ENCODE measurements around the gene MUC22.

MUC22 gene

GRCh38 chr6:31083742-31084354 lies 73.6 kb downstream of the MUC22 start:
- no peak for DNase-seq (ENCODE audit: low read depth)
- TF ChIP-seq, protein P1, sequence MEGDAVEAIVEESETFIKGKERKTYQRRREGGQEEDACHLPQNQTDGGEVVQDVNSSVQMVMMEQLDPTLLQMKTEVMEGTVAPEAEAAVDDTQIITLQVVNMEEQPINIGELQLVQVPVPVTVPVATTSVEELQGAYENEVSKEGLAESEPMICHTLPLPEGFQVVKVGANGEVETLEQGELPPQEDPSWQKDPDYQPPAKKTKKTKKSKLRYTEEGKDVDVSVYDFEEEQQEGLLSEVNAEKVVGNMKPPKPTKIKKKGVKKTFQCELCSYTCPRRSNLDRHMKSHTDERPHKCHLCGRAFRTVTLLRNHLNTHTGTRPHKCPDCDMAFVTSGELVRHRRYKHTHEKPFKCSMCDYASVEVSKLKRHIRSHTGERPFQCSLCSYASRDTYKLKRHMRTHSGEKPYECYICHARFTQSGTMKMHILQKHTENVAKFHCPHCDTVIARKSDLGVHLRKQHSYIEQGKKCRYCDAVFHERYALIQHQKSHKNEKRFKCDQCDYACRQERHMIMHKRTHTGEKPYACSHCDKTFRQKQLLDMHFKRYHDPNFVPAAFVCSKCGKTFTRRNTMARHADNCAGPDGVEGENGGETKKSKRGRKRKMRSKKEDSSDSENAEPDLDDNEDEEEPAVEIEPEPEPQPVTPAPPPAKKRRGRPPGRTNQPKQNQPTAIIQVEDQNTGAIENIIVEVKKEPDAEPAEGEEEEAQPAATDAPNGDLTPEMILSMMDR (IDR thresholded peaks at IDR 0.05; ENCODE audit: low read depth, low read length, missing control alignments) = peak; percentile 9
- no peak overlapping the region for H3K4me3 ChIP-seq (ENCODE audit: low read depth, low read length)
- in situ Hi-C loops (cut with HindIII; ENCODE audit: low sequenced_read_pairs) = no loop called here

Data from astrocyte of the cerebellum (primary cell).